CD4-positive, CD25-positive, alpha-beta regulatory T cell (primary cell): ENCODE data around the gene CDC25B. TPM values are rescaled to one million over a fixed set of nuclear protein-coding genes. Genes with fewer than 3 reads are reported as not detected.

Experiments
- ATAC-seq, 2 donors: fragments of 150-1000 bp; cut with Tn5 transposase; one replicate each; pipeline ENCODE4 v1.10.0; 2021; ENCODE audit warnings: low read depth in 2 of 2, moderate number of reproducible peaks in 2 of 2, moderate library complexity in 1 of 2
- DNase-seq, 3 donors: peaks; one replicate each; pipeline versions ENCODE4 v3.0.0 to v3.0.0-alpha.2; 2012 to 2022; ENCODE audit warnings: mixed read lengths in 1 of 3
- H3K27ac ChIP-seq: one replicate; pipeline ENCODE4 v1.7.0; 2013; ENCODE audit warnings: mild to moderate bottlenecking, low read length; ENCODE audit not compliant: insufficient read depth, poor library complexity, severe bottlenecking
- H3K27me3 ChIP-seq: one replicate; pipeline ENCODE4 v1.7.0; 2013; ENCODE audit warnings: low read length; ENCODE audit not compliant: control insufficient read depth, insufficient read depth
- H3K36me3 ChIP-seq: one replicate; pipeline ENCODE4 v1.7.0; 2013; ENCODE audit warnings: mild to moderate bottlenecking, low read length, moderate library complexity; ENCODE audit not compliant: control insufficient read depth, insufficient read depth
- H3K4me1 ChIP-seq: 2 replicates; pipeline ENCODE4 v1.7.0; 2013; ENCODE audit warnings: mild to moderate bottlenecking, low read length; ENCODE audit not compliant: insufficient read depth, control insufficient read depth, poor library complexity, severe bottlenecking
- H3K4me3 ChIP-seq: one replicate; pipeline ENCODE4 v1.7.0; 2013; ENCODE audit warnings: low read depth, mild to moderate bottlenecking, low read length, moderate library complexity
- H3K9me3 ChIP-seq, 2 experiments: 1 replicate in 1 of 2; 2 replicates in 1 of 2; pipeline ENCODE4 v1.7.0; 2013; ENCODE audit warnings: low read length in 2 of 2, mild to moderate bottlenecking in 1 of 2, moderate library complexity in 1 of 2; ENCODE audit not compliant: control insufficient read depth in 2 of 2
- H3K27ac Mint-ChIP-seq, 3 donors: one replicate each; pipeline ENCODE4 v1.8.0; 2020 to 2022; ENCODE audit warnings: mild to moderate bottlenecking in 3 of 3, mixed read lengths in 3 of 3, moderate library complexity in 2 of 3
- H3K27me3 Mint-ChIP-seq: one replicate; pipeline ENCODE4 v1.8.0; 2022; ENCODE audit warnings: mild to moderate bottlenecking, mixed read lengths
- H3K36me3 Mint-ChIP-seq: one replicate; pipeline ENCODE4 v1.8.0; 2020; ENCODE audit warnings: mixed read lengths
- H3K4me1 Mint-ChIP-seq, 4 donors: one replicate each; pipeline ENCODE4 v1.8.0; 2020 to 2022; ENCODE audit warnings: mixed read lengths in 4 of 4, mild to moderate bottlenecking in 1 of 4
- H3K4me3 Mint-ChIP-seq, 4 donors: one replicate each; pipeline ENCODE4 v1.8.0; 2020 to 2022; ENCODE audit warnings: mild to moderate bottlenecking in 4 of 4, mixed read lengths in 4 of 4, moderate library complexity in 3 of 4
- H3K9me3 Mint-ChIP-seq, 7 donors: one replicate each; pipeline ENCODE4 v1.8.0; 2020 to 2022; ENCODE audit warnings: mixed read lengths in 7 of 7, mild to moderate bottlenecking in 3 of 7, moderate library complexity in 2 of 7
- polyA plus RNA-seq, 4 donors: library from polyadenylated mRNA; unstranded; fragments of 300-500 nt; fragmentation: Illumina TruSeq; gene quantifications; one replicate each; pipeline ENCODE4 v1.2.3, GENCODE V29; 2021
- total RNA-seq: library from RNA; stranded (reverse); gene quantifications from one replicate; pipeline ENCODE4 v1.2.3, GENCODE V29; 2022

The CDC25B gene
- total and polyA plus RNA-seq, 5 donors from 2014 or later: 39.7 to 310 (median 47.6) TPM

DNA sequence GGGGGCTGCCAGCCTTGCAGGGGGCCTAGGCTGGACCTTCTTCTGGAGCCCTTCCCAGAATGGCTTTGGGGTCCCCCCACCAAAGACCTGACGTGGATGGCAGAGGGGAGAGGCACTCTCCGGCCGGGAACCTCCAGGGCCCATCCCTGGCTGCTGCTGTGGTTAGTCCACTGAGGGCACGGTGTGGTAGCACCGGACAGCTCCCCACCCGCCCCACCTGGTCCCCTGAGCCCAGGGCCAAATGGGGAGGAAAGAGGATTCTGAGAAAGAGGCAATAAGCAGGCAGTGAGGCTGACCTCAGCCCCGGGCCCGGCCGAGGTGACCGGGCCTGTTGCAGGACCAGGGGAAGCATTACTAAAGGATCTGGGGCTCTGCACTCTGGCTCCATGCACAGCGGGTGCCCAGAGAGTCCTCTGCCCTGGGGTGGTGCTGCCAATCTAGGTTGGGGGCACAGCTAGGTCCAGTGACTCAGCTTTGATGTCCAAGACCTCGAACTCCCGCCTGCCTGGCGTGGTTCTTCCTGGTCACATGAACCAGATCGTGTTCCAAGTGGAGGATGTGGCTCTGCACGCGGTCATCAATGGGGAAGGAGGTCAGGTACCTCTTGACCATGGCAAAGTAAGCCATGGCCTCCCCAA, 11.8 kb upstream of the CDC25B start:
- no peak overlapping the region for H3K4me3 ChIP-seq
- Mint-ChIP-seq H3K27ac (peak overlapping the region in 1 of 3 donors; percentile 94), H3K36me3 (no peaks in the 10 kb centered on the region), H3K9me3 (no peaks in the 10 kb centered on the region), H3K4me1 (peaks cover 14 to 69% (median 34%) of the 10 kb centered on the region in 4 donors), H3K4me3 (peak overlapping the region in 3 of 4 donors; percentile 62 to 80 (median 79)), H3K27me3 (peaks cover 6% of the 10 kb centered on the region)
- H3K9me3 ChIP-seq: no peaks in the 10 kb centered on the region
- H3K27me3 ChIP-seq: no peaks in the 10 kb centered on the region
- no peak overlapping the region for H3K27ac ChIP-seq
- no peak for ATAC-seq
- H3K4me1 ChIP-seq: peaks cover 36% of the 10 kb centered on the region
- no peak for DNase-seq
- no peaks in the 10 kb centered on the region for H3K36me3 ChIP-seq

DNA sequence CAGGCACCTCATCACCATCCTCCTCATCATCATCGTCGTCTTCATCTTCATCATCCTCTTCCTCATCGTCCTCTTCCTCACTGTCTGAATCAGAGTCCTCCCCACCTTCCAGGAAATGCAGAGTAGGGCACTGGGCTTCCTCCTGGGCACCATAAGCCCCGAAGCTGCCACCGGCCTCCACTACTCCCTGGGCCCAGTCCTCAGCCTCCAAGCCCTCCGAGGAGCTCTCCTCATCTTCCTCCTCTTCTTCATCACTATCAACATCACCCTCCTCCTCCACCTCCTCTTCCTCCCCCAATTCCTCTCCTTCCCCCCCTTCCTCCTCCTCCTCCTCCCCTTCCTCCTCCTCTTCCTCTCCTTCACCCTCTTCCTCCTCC, 11.3 kb upstream of the CDC25B start:
- Mint-ChIP-seq H3K27me3 (peaks cover 6% of the 10 kb centered on the region), H3K27ac (peak overlapping the region in 1 of 3 donors; percentile 94), H3K9me3 (no peaks in the 10 kb centered on the region), H3K4me3 (peak overlapping the region in 3 of 4 donors; percentile 62 to 80 (median 79)), H3K36me3 (no peaks in the 10 kb centered on the region), H3K4me1 (peaks cover 14 to 65% (median 34%) of the 10 kb centered on the region in 4 donors)
- no peak for ATAC-seq
- Histone ChIP-seq H3K27ac (no peak overlapping the region), H3K9me3 (no peaks in the 10 kb centered on the region), H3K27me3 (no peaks in the 10 kb centered on the region), H3K36me3 (no peaks in the 10 kb centered on the region), H3K4me1 (peaks cover 36% of the 10 kb centered on the region), H3K4me3 (no peak overlapping the region)
- DNase-seq: no peak

DNA sequence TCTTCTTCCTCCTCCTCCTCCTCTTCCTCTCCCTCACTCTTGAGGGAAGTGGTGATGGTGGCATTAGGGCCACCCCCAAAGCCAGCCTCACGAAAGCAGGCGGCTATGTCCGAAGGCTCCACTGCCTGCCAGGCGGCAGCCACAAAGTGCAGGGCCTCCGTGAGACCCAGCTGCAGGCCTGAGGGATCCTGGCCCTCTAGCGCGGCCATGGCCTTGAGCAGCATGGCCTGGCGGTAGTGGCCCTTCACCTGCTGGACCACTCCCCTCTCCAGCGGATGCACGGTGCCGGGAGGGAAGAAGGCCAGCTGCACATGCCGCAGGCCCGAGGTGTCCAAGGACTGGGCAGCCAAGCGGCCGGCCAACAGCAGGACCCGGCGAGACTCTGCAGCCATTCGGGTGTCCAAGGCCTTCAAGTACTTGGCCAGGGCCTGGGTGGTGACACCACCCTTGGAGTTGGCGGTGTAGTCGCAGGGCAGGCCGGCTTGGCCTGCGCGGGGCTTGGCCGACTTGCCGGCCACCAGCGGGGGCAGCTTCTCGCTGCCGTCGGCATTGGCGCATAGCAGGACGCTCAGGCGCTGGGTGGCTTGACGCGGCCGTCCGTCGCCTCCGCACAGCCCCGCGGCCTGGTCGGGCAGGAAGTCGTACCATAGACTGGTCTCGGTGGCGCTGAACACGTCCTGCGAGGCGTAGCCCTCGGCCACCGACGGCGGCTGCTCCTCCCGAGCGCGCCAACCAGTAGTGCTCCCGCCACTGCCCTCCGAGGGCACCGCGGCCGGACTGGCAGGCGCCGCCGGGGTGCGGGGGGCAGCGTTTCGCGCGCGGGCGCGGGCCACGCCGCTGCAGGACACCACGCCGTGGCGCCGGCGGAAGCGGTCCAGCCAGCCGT, 10.6 kb upstream of the CDC25B start:
- H3K4me3 Mint-ChIP-seq: peak overlapping the region in 2 of 4 donors; percentile 19 to 84
- no peak overlapping the region for H3K27ac Mint-ChIP-seq
- peaks cover 6% of the 10 kb centered on the region for H3K27me3 Mint-ChIP-seq
- H3K36me3 Mint-ChIP-seq: no peaks in the 10 kb centered on the region
- Histone ChIP-seq H3K27me3 (no peaks in the 10 kb centered on the region), H3K27ac (no peak overlapping the region), H3K36me3 (no peaks in the 10 kb centered on the region), H3K4me1 (peaks cover 34% of the 10 kb centered on the region), H3K4me3 (no peak overlapping the region), H3K9me3 (no peaks in the 10 kb centered on the region)
- DNase-seq (no peak), ATAC-seq (no peak)
- H3K4me1 Mint-ChIP-seq: peaks cover 14 to 63% (median 33%) of the 10 kb centered on the region in 4 donors
- H3K9me3 Mint-ChIP-seq: no peaks in the 10 kb centered on the region

DNA sequence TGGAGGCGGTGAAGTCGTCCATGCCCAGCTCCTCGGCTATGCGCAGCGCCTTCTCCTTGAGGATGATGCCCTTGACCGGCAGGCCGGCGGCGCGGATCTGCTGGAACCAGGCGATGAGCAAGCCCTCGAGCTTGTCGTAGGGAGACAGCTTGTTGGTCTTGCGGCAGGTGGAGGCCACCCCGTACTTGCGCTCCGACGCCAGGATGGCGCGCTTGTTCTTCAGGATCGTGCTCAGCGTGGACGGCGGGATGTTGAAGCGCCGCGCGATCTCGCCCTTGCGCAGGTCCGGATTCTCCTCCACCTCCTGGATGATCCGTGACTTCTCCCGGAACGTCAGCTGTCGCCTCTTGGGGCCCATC, 10.0 kb upstream of the CDC25B start:
- Mint-ChIP-seq H3K36me3 (no peaks in the 10 kb centered on the region), H3K27me3 (peaks cover 6% of the 10 kb centered on the region), H3K4me3 (peak overlapping the region; percentile 74 to 85 (median 84)), H3K9me3 (no peaks in the 10 kb centered on the region), H3K4me1 (peaks cover 14 to 58% (median 29%) of the 10 kb centered on the region in 4 donors), H3K27ac (peak overlapping the region in 2 of 3 donors; percentile 59 to 88)
- Histone ChIP-seq H3K27me3 (no peaks in the 10 kb centered on the region), H3K4me1 (peaks cover 28% of the 10 kb centered on the region), H3K27ac (peak overlapping the region; percentile 47), H3K4me3 (peak overlapping the region; percentile 32), H3K9me3 (no peaks in the 10 kb centered on the region), H3K36me3 (no peaks in the 10 kb centered on the region)
- ATAC-seq (peak; percentile 12 to 16), DNase-seq (peak; percentile 29 to 74 (median 47))

DNA sequence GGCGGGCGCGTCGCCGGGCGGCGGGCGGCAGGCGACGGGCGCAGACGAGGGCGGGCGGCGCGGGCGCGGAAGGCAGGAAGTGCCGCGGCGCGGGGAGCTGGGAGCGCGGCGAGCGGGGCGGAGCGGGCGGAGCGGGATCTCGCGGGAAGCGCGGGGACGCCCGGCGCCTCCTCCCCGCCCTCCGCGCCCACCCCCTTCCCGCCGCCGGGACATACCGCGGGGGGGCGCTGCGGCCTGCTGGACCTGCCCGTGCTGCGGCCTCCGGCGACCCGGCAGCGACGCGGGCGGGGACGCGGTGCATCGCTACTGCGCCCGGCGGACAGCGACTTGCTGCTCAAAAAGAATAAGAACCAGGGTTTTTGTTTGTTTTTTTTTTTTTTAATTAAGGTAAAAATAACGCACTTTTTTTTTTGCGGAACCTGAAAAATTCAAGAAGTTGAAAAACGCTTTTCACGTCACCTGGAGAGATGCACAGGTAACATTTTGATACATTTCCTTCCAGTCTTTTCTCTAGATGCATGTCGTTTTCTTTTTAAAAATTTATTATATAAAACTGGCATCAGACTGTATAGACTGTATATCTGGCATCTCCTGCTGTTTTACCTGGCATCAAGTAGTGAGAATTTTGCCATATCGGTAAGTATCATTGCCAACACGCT, 9.3 kb upstream of the CDC25B start, which contains the start of gene CENPB:
Gene CENPB (minus strand): TSS at position 76 of the 659 bp plus-strand sequence. CDS start 257 bp downstream, outside the sequence.
- peak; percentile 88 to 90 for ATAC-seq
- Histone ChIP-seq H3K4me3 (peak within 1 kb of the TSS; percentile 87), H3K27me3 (no peaks in the 10 kb centered on the region), H3K4me1 (peaks cover 23% of the 10 kb centered on the region), H3K9me3 (no peaks in the 10 kb centered on the region), H3K36me3 (no peaks in the 10 kb centered on the region), H3K27ac (peak within 1 kb of the TSS; percentile 55)
- no peaks in the 10 kb centered on the region for H3K9me3 Mint-ChIP-seq
- H3K4me1 Mint-ChIP-seq: peaks cover 13 to 51% (median 25%) of the 10 kb centered on the region in 4 donors
- no peaks in the 10 kb centered on the region for H3K27me3 Mint-ChIP-seq
- H3K4me3 Mint-ChIP-seq: peak within 1 kb of the TSS; percentile 85 to 89 (median 86)
- peak within 1 kb of the TSS; percentile 59 to 95 (median 75) for H3K27ac Mint-ChIP-seq
- no peaks in the 10 kb centered on the region for H3K36me3 Mint-ChIP-seq
- DNase-seq: peak; percentile 84 to 90 (median 88)

DNA sequence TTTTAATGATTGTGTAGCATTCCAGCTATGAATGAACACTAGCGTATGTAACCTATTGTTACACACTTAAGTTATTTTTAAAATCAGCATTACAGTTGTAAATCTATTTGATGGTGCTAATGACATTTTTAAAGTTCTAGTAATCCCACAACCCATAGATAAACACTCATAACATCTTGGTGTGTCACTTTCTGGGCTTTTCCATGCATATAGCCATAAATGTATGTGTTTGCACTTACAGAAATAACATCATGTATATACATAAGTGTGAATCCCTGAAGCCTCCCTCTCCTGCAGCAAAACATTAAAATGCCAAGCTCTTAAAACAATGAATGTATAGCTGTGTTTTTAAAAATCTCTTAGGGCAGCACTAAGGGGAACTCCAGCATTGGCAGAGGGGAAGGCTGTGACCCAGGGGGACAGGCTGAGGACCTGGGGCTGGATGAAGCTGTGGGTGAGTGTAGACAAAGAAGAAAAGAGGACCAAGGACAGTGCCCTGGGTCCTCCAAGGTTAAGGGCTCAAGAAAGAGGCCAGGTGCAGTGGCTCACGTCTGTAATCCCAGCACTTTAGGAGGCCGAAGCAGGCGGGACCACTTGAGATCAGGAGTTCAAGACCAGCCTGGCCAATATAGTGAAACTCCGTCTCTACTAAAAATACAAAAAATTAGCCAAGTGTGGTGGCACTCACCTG, 8.6 kb upstream of the CDC25B start:
- Histone ChIP-seq H3K27ac (peak overlapping the region; percentile 55), H3K4me3 (peak overlapping the region; percentile 87)
- no peak for ATAC-seq

DNA sequence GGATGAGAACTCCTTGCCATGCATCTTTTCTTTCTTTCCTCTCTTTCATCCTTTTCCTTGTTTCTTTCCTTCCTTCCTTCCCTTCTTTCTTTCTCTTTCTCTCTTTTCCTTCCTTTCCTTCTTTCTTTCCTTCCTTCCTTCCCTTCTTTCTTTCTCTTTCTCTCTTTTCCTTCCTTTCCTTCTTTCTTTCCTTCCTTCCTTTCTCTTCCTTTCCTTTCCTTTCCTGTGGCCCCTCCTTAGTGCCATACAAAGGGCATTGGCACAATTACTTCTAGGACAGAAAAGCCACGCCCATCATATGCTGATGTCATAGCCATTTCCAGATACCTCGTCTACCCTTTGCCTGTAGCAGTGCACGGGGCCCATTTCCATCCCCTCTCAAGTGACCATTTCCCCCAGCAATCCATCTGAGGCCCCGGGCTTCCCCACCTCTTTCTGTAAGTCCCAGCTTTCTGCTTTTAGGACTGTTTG, 7.4 kb upstream of the CDC25B start:
- no peak for DNase-seq
- no peaks in the 10 kb centered on the region for H3K36me3 ChIP-seq
- no peaks in the 10 kb centered on the region for H3K9me3 ChIP-seq
- Mint-ChIP-seq H3K4me1 (peaks cover 9 to 36% (median 19%) of the 10 kb centered on the region in 4 donors), H3K36me3 (no peaks in the 10 kb centered on the region), H3K27me3 (no peaks in the 10 kb centered on the region), H3K27ac (peak overlapping the region; percentile 35 to 98 (median 92)), H3K4me3 (peak overlapping the region; percentile 73 to 87 (median 79)), H3K9me3 (no peaks in the 10 kb centered on the region)
- no peak overlapping the region for H3K4me3 ChIP-seq
- peaks cover 23% of the 10 kb centered on the region for H3K4me1 ChIP-seq
- no peaks in the 10 kb centered on the region for H3K27me3 ChIP-seq
- ATAC-seq: no peak
- H3K27ac ChIP-seq: no peak overlapping the region

More for the DNA sequence above, 8.6 kb upstream of the CDC25B start:
- Mint-ChIP-seq H3K9me3 (no peaks in the 10 kb centered on the region), H3K27me3 (no peaks in the 10 kb centered on the region), H3K36me3 (no peaks in the 10 kb centered on the region), H3K27ac (peak overlapping the region; percentile 20 to 95 (median 75)), H3K4me1 (peaks cover 9 to 46% (median 23%) of the 10 kb centered on the region in 4 donors), H3K4me3 (peak overlapping the region; percentile 80 to 89 (median 84))
- H3K27me3 ChIP-seq: no peaks in the 10 kb centered on the region
- H3K9me3 ChIP-seq: no peaks in the 10 kb centered on the region
- no peak for DNase-seq
- H3K4me1 ChIP-seq: peaks cover 23% of the 10 kb centered on the region
- H3K36me3 ChIP-seq: no peaks in the 10 kb centered on the region
